H1 (cell line): ENCODE results near the gene DYRK1A.

Source experiments
- CTCF ChIP-seq, 3 experiments: IDR thresholded peaks; 1 replicate in 2 of 3; 2 replicates in 1 of 3; pipeline versions ENCODE4 v1.5.1 to v1.6.1; 2011; ENCODE audit warnings: low read length in 3 of 3, mild to moderate bottlenecking in 3 of 3, inconsistent platforms in 2 of 3, low read depth in 1 of 3, moderate library complexity in 1 of 3; ENCODE audit not compliant: insufficient read depth in 1 of 3; ENCODE audit errors: control extremely low read depth in 1 of 3
- JUN ChIP-seq: IDR thresholded peaks from 2 replicates; pipeline ENCODE4 v1.6.1; 2011; ENCODE audit warnings: low read depth, mild to moderate bottlenecking, improper control_type of control experiment, low read length

- no peak for TF ChIP-seq CTCF (IDR thresholded peaks at IDR 0.05; ENCODE audit: control extremely low read depth in 1 of 3, insufficient read depth in 1 of 3, low read depth in 1 of 3, low read length in 3 of 3)
- no peak for TF ChIP-seq JUN
Observed at GRCh38 chr21:37432710-37433455, 66.3 kb downstream of the DYRK1A start.
